IMR-90 (cell line): ENCODE results near the gene ALPP. TPM values are rescaled to one million over a fixed set of nuclear protein-coding genes. Genes with fewer than 3 reads are reported as not detected.

Source experiments
- ATAC-seq: fragments of 200-7000 bp; cut with Tn5 transposase; 2 replicates; pipeline ENCODE4 v1.9.1; 2020; ENCODE audit warnings: low read depth, mild to moderate bottlenecking, moderate library complexity
- BruUV-seq: library from RNA; stranded (reverse); fragments of 400-500 nt; replicated peaks from 2 replicates; lab custom pipeline; 2021; lab: Mats Ljungman, UMichigan
- CTCF ChIA-PET: fragments of 300-600 bp; formaldehyde crosslinking; extraction: SDS; loops from one replicate; lab custom pipeline; 2021; ENCODE audit warnings: antibody characterized with exemption; lab: Yijun Ruan, JAX
- POLR2A ChIA-PET: fragments of 300-600 bp; sonication (Branson Sonifier 250); formaldehyde crosslinking; loops from one replicate; lab custom pipeline; 2022; ENCODE audit warnings: antibody characterized with exemption; ENCODE audit not compliant: unreplicated experiment; lab: Charles Lee
- DNase-seq: peaks from one replicate; pipeline ENCODE4 v3.0.0; 2013
- H2AFZ ChIP-seq: replicated peaks from 2 replicates; pipeline ENCODE3; 2013; ENCODE audit warnings: low read length, mild to moderate bottlenecking; ENCODE audit not compliant: poor library complexity
- H2AK5ac ChIP-seq: 2 replicates; pipeline ENCODE4 v1.6.1; 2013; ENCODE audit warnings: low read depth, low read length, inconsistent platforms
- H2AK9ac ChIP-seq: replicated peaks from 2 replicates; pipeline ENCODE3; 2013; ENCODE audit warnings: mild to moderate bottlenecking, low read depth, low read length, moderate library complexity; ENCODE audit not compliant: poor library complexity
- H2BK120ac ChIP-seq: 2 replicates; pipeline ENCODE4 v1.6.1; 2013; ENCODE audit warnings: low read depth, low read length, inconsistent platforms
- H2BK15ac ChIP-seq: 3 replicates; pipeline ENCODE4 v1.6.1; 2013; ENCODE audit warnings: low read depth, low read length, inconsistent platforms
- H2BK20ac ChIP-seq: 2 replicates; pipeline ENCODE4 v1.6.1; 2013; ENCODE audit warnings: low read depth, mild to moderate bottlenecking, inconsistent platforms, low read length, moderate library complexity
- H2BK5ac ChIP-seq: 2 replicates; pipeline ENCODE4 v1.6.1; 2013; ENCODE audit warnings: mild to moderate bottlenecking, low read depth, low read length, inconsistent platforms; ENCODE audit not compliant: poor library complexity, severe bottlenecking
- H3K14ac ChIP-seq: replicated peaks from 2 replicates; pipeline ENCODE4 v1.6.1; 2013; ENCODE audit warnings: low read depth, low read length, inconsistent platforms
- H3K18ac ChIP-seq: 2 replicates; pipeline ENCODE4 v1.6.1; 2013; ENCODE audit warnings: low read depth, low read length, control low read depth
- H3K23ac ChIP-seq: 2 replicates; pipeline ENCODE4 v1.6.1; 2013; ENCODE audit warnings: low read depth, low read length, inconsistent platforms
- H3K27ac ChIP-seq: 2 replicates; pipeline ENCODE4 v1.5.1; 2013; ENCODE audit warnings: mild to moderate bottlenecking, control low read depth, low read length; ENCODE audit not compliant: insufficient read depth
- H3K27me3 ChIP-seq: 2 replicates; pipeline ENCODE4 v1.6.1; 2013; ENCODE audit warnings: low read length; ENCODE audit not compliant: control insufficient read depth, insufficient read depth
- H3K36me3 ChIP-seq: 2 replicates; pipeline ENCODE4 v1.6.1; 2013; ENCODE audit warnings: low read length, mixed read lengths; ENCODE audit not compliant: control insufficient read depth, insufficient read depth
- H3K4ac ChIP-seq: 2 replicates; pipeline ENCODE4 v1.6.1; 2013; ENCODE audit warnings: low read depth, low read length, inconsistent platforms
- H3K4me1 ChIP-seq: 2 replicates; pipeline ENCODE4 v1.6.1; 2013; ENCODE audit warnings: low read length, mixed read lengths; ENCODE audit not compliant: control insufficient read depth, insufficient read depth
- H3K4me2 ChIP-seq: 2 replicates; pipeline ENCODE4 v1.6.1; 2013; ENCODE audit warnings: low read depth, mild to moderate bottlenecking, control low read depth, low read length, moderate library complexity
- H3K4me3 ChIP-seq: 2 replicates; pipeline ENCODE4 v1.5.1; 2013; ENCODE audit warnings: low read depth, mild to moderate bottlenecking, control low read depth, low read length, moderate library complexity; ENCODE audit not compliant: insufficient read depth
- H3K56ac ChIP-seq: 2 replicates; pipeline ENCODE4 v1.6.1; 2013; ENCODE audit warnings: low read length, inconsistent platforms; ENCODE audit not compliant: insufficient read depth; ENCODE audit errors: extremely low read depth
- H3K79me1 ChIP-seq, 2 experiments: 2 replicates each; pipeline ENCODE4 v1.6.1; 2013; ENCODE audit warnings: low read length in 2 of 2, inconsistent platforms in 1 of 2, low read depth in 1 of 2
- H3K9ac ChIP-seq: 2 replicates; pipeline ENCODE4 v1.6.1; 2013; ENCODE audit warnings: low read depth, low read length, control low read depth
- H3K9me1 ChIP-seq: 2 replicates; pipeline ENCODE4 v1.6.1; 2013; ENCODE audit warnings: low read length, inconsistent platforms; ENCODE audit not compliant: insufficient read depth
- H3K9me3 ChIP-seq: 2 replicates; pipeline ENCODE4 v1.6.1; 2013; ENCODE audit warnings: low read length; ENCODE audit not compliant: control insufficient read depth, insufficient read depth
- H4K20me1 ChIP-seq: 2 replicates; pipeline ENCODE4 v1.6.1; 2013; ENCODE audit warnings: low read length, inconsistent platforms; ENCODE audit not compliant: insufficient read depth
- H4K5ac ChIP-seq: 2 replicates; pipeline ENCODE4 v1.6.1; 2013; ENCODE audit warnings: mild to moderate bottlenecking, low read depth, low read length, control low read depth
- H4K8ac ChIP-seq, 2 experiments: 2 replicates each; pipeline ENCODE4 v1.6.1; 2013; ENCODE audit warnings: low read depth in 2 of 2, low read length in 2 of 2, control low read depth in 1 of 2, inconsistent platforms in 1 of 2
- H4K91ac ChIP-seq: 2 replicates; pipeline ENCODE4 v1.6.1; 2013; ENCODE audit warnings: low read depth, low read length, inconsistent platforms; ENCODE audit not compliant: insufficient read depth
- CEBPB ChIP-seq: IDR thresholded peaks from 2 replicates; pipeline ENCODE4 v1.6.1; 2012; ENCODE audit warnings: low read depth, low read length, improper control_type of control experiment
- RAD21 ChIP-seq: IDR thresholded peaks from 2 replicates; pipeline ENCODE4 v1.6.1; 2012; ENCODE audit warnings: low read length, improper control_type of control experiment
- RCOR1 ChIP-seq: IDR thresholded peaks from 2 replicates; pipeline ENCODE4 v1.6.1; 2012; ENCODE audit warnings: mild to moderate bottlenecking, low read length, improper control_type of control experiment; ENCODE audit not compliant: insufficient replicate concordance
- RFX5 ChIP-seq: IDR thresholded peaks from 2 replicates; pipeline ENCODE4 v1.8.0; 2012; ENCODE audit warnings: low read depth, mild to moderate bottlenecking, low read length, moderate library complexity
- WGBS, 2 experiments: methylation state at CpG; one replicate each; pipeline versions ENCODE4 v1.1.5 to v1.1.7; 2013; ENCODE audit warnings: missing lambda C conversion rate in 2 of 2; ENCODE audit not compliant: insufficient read length in 1 of 2; ENCODE audit errors: extremely low coverage in 2 of 2; 5-methylcytosine and 5-hydroxymethylcytosine counted together
- dilution Hi-C: fragments of 300-500 bp; cut with HindIII; formaldehyde crosslinking; loops from one replicate; pipeline ENCODE4 v1.14.3; 2018; ENCODE audit warnings: low sequenced_read_pairs; ENCODE audit not compliant: unreplicated experiment
- in situ Hi-C: fragments of 300-500 bp; cut with MboI; formaldehyde crosslinking; loops from 3 replicates; pipeline ENCODE4 v1.14.3; 2019; ENCODE audit warnings: low sequenced_read_pairs, inconsistent platforms, mixed read lengths
- intact Hi-C: fragments of 100-400 bp; cut with micrococcal nuclease; formaldehyde crosslinking; loops from 2 replicates; pipeline ENCODE4 v1.10.0; 2022
- polyA plus RNA-seq, 3 experiments: library from polyadenylated mRNA; depleted of rRNA; stranded (reverse); fragments of >200 nt; gene quantifications; 2 replicates each; pipeline ENCODE4 v1.2.3, GENCODE V29; 2012; ENCODE audit warnings: low replicate concordance in 1 of 3
- total RNA-seq: library from RNA; depleted of rRNA; stranded (reverse); fragments of >200 nt; gene quantifications from 2 replicates; pipeline ENCODE4 v1.2.3, GENCODE V29; 2012
- TF ChIP-seq, protein P1 (sequence below): conservative IDR thresholded peaks from 2 replicates; pipeline ENCODE4 v1.5.1; 2012; ENCODE audit warnings: mild to moderate bottlenecking, low read depth, low read length, improper control_type of control experiment

The ALPP gene
- total and polyA plus RNA-seq, 2 of the 4 experiments (the other 2 are of a cell fraction), result not detected

DNA sequence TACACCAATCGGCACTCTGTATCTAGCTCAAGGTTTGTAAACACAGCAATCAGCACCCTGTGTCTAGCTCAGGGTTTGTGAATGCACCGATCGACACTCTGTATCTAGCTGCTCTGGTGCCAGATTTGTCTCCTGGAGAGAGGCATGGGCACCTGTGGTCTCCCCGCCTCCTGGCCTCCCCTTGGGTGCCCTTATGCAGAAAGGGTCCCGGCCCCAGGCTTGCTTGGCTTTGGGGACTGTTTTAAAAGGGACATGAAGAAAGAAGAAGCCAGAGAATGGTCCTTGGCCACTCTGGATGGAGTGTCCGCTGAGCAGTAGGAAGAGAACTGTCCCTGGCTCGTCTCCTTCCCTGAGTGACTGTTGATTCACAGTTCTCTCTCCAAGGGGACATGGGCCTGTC is 11.5 kb upstream of the ALPP start:
- Histone ChIP-seq H3K56ac (no peak overlapping the region), H3K4ac (no peak overlapping the region), H3K27ac (no peak overlapping the region), H3K9me3 (no peaks in the 10 kb centered on the region), H3K14ac (no peak overlapping the region), H2BK20ac (no peak overlapping the region), H3K9me1 (no peaks in the 10 kb centered on the region), H3K18ac (no peak overlapping the region), H3K79me1 (no peaks in the 10 kb centered on the region), H3K4me2 (no peak overlapping the region), H3K4me1 (peaks cover 2% of the 10 kb centered on the region; the same call in 1 of the 2 replicates), H3K9ac (no peak overlapping the region), H2BK15ac (no peak overlapping the region), H2BK120ac (no peak overlapping the region), H4K5ac (no peak overlapping the region), H2AK5ac (no peak overlapping the region), H3K27me3 (peaks cover 6% of the 10 kb centered on the region), H2AFZ (no peak overlapping the region), H3K36me3 (no peaks in the 10 kb centered on the region), H2BK5ac (no peak overlapping the region), H4K20me1 (no peaks in the 10 kb centered on the region), H4K8ac (no peak overlapping the region), H3K23ac (no peak overlapping the region), H4K91ac (no peak overlapping the region), H2AK9ac (no peak overlapping the region), H3K4me3 (no peak overlapping the region)
- 94% methylated on average over 2 of the region's 7 CpGs; no CpG with 5 or more reads in 1 of the 2 experiments for WGBS, 2 experiments
- no TSS peak for BruUV-seq
- intact Hi-C loops (no loop called here), in situ Hi-C loops (no loop called here), dilution Hi-C loops (no loop called here)
- ATAC-seq (no peak), DNase-seq (no peak)
- TF ChIP-seq RAD21, result no peak
- no peak for TF ChIP-seq CEBPB
- TF ChIP-seq, protein P1, sequence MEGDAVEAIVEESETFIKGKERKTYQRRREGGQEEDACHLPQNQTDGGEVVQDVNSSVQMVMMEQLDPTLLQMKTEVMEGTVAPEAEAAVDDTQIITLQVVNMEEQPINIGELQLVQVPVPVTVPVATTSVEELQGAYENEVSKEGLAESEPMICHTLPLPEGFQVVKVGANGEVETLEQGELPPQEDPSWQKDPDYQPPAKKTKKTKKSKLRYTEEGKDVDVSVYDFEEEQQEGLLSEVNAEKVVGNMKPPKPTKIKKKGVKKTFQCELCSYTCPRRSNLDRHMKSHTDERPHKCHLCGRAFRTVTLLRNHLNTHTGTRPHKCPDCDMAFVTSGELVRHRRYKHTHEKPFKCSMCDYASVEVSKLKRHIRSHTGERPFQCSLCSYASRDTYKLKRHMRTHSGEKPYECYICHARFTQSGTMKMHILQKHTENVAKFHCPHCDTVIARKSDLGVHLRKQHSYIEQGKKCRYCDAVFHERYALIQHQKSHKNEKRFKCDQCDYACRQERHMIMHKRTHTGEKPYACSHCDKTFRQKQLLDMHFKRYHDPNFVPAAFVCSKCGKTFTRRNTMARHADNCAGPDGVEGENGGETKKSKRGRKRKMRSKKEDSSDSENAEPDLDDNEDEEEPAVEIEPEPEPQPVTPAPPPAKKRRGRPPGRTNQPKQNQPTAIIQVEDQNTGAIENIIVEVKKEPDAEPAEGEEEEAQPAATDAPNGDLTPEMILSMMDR, result no peak
- TF ChIP-seq RFX5, result no peak
- TF ChIP-seq RCOR1, result no peak
- ChIA-PET POLR2A (no interaction called here), CTCF (no interaction called here)
